IgD-negative memory B cell (primary cell): Measurements from ENCODE around the gene UGGT2. TPM values are rescaled to one million over a fixed set of nuclear protein-coding genes. Genes with fewer than 3 reads are reported as not detected.

Experiments
- H3K27ac Mint-ChIP-seq, 3 donors: one replicate each; pipeline ENCODE4 v1.8.0; 2020 to 2022; ENCODE audit warnings: mild to moderate bottlenecking in 3 of 3, mixed read lengths in 3 of 3, moderate library complexity in 1 of 3
- H3K27me3 Mint-ChIP-seq: one replicate; pipeline ENCODE4 v1.8.0; 2021; ENCODE audit warnings: mixed read lengths
- H3K36me3 Mint-ChIP-seq: one replicate; pipeline ENCODE4 v1.8.0; 2020; ENCODE audit warnings: mild to moderate bottlenecking, mixed read lengths
- H3K4me1 Mint-ChIP-seq, 3 donors: one replicate each; pipeline ENCODE4 v1.8.0; 2020 to 2022; ENCODE audit warnings: mixed read lengths in 3 of 3, mild to moderate bottlenecking in 1 of 3
- H3K4me3 Mint-ChIP-seq, 4 donors: one replicate each; pipeline ENCODE4 v1.8.0; 2020 to 2022; ENCODE audit warnings: mild to moderate bottlenecking in 4 of 4, mixed read lengths in 4 of 4, moderate library complexity in 3 of 4
- H3K9me3 Mint-ChIP-seq, 3 donors: one replicate each; pipeline ENCODE4 v1.8.0; 2020 to 2021; ENCODE audit warnings: mixed read lengths in 3 of 3, mild to moderate bottlenecking in 1 of 3
- polyA plus RNA-seq: library from polyadenylated mRNA; unstranded; fragments of 300-500 nt; fragmentation: Illumina TruSeq; gene quantifications from one replicate; pipeline ENCODE4 v1.2.3, GENCODE V29; 2021

The UGGT2 gene
- polyA plus RNA-seq, 1 donor from 2014 or later: 0.70 TPM

DNA sequence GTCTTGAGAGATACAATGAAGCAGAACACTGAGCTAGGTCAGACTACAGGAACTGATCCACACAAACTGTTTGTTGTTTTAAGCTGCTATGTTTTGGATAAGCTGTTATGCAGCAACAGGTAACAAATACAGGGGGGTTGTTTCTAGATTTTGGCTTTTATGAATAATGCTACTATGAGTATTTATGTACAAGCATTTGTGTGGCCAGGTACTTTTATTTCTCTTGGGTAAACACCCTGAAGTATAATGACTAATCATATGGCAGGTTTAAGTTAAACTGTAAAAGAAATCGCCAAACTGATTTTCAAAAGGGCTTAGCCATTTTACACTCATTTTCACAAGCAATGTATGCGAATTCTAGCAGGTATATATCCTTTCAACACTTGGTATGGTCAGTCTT is 210.3 kb downstream of the UGGT2 start:
- Mint-ChIP-seq H3K4me3 (no peak overlapping the region), H3K36me3 (no peaks in the 10 kb centered on the region), H3K4me1 (no peaks in the 10 kb centered on the region), H3K27ac (no peak overlapping the region), H3K9me3 (peaks cover 2 to 14% (median 7%) of the 10 kb centered on the region in 3 donors), H3K27me3 (no peaks in the 10 kb centered on the region)

DNA sequence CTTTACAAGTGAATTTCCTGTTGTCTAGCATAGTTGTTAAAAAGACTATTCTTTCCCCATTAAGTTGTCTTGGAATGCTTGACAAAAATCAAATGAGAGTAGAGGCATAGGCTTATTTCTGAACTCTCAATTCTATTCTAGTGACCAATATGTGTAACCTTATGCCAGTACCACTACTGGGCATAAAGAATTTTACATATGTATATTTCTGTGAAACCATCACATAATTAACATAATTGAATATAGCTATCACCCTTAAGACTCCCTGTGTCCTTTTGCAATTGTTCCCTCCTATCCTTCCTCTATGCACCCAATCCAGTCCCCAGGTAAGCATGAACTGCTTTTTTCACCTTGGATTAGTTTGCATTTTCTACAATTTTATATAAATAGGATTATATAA is 211.3 kb downstream of the UGGT2 start:
- peaks cover 2 to 19% (median 6%) of the 10 kb centered on the region in 3 donors for H3K9me3 Mint-ChIP-seq
- no peak overlapping the region for H3K4me3 Mint-ChIP-seq
- no peak overlapping the region for H3K27ac Mint-ChIP-seq
- H3K27me3 Mint-ChIP-seq: no peaks in the 10 kb centered on the region
- H3K36me3 Mint-ChIP-seq: no peaks in the 10 kb centered on the region
- no peaks in the 10 kb centered on the region for H3K4me1 Mint-ChIP-seq

DNA sequence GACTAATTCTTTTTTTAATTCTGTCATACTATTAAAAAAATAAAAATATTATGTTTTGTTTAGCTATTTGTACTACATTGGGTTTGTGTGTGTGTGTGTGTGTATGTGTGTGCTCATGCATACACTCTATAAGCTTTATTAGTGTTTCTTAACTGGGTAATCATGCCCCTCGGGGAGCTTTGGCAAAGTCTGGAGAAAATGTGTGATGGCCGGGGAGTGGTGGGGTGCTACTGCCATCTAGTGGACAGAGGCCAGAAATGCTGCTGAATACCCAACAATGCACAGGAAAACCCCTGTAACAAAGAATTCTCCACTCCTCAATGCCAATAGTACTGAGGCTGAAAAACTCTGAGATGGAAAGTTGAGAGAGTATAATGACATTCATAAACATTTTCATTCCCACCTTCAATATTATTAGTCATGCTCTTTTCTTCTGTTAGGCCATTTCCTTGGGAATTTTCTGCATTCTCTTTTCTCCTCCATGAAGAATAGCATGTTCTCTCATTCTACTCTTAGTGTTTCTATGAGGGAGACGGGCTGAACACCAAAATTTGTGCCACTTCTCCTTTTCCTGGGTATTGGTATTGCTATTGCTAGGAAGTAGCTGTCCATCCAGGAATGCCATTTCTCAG is 219.0 kb downstream of the UGGT2 start:
- Mint-ChIP-seq H3K27ac (no peak overlapping the region), H3K9me3 (peaks cover 0 to 17% (median 3%) of the 10 kb centered on the region in 3 donors), H3K4me3 (no peak overlapping the region), H3K27me3 (no peaks in the 10 kb centered on the region), H3K36me3 (peaks cover 2% of the 10 kb centered on the region), H3K4me1 (peaks cover 0 to 2% (median 0%) of the 10 kb centered on the region in 3 donors)

DNA sequence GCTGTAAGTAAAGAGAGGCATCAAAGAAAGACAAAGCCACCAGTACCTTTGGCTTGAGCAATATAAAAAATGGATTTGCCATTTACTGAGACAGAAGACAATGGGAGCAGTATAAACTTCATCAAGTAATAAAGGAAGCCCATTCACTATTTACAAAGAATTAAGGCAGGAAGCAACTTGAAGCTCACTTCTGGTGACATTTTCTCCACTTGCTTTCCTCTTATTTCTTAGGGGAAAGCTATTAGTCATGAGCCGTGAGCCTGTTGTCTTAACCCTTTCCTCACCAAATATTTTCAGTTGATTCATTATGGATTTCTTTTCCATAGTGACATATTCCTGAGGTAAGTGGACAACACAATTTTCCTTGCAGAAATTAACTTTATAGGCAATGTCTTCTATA is 219.5 kb downstream of the UGGT2 start:
- Mint-ChIP-seq H3K4me3 (no peak overlapping the region), H3K4me1 (peaks cover 0 to 2% (median 0%) of the 10 kb centered on the region in 3 donors), H3K27me3 (no peaks in the 10 kb centered on the region), H3K27ac (no peak overlapping the region), H3K36me3 (peaks cover 2% of the 10 kb centered on the region), H3K9me3 (peaks cover 1 to 12% (median 2%) of the 10 kb centered on the region in 3 donors)

GRCh38 chr13:95833126-95833525 is 220.1 kb downstream of the UGGT2 start:
- Mint-ChIP-seq H3K9me3 (peaks cover 1 to 16% (median 6%) of the 10 kb centered on the region in 3 donors), H3K27ac (no peak overlapping the region), H3K4me3 (no peak overlapping the region), H3K4me1 (peaks cover 0 to 2% (median 0%) of the 10 kb centered on the region in 3 donors), H3K36me3 (peaks cover 3% of the 10 kb centered on the region), H3K27me3 (no peaks in the 10 kb centered on the region)

- Mint-ChIP-seq H3K4me1 (no peaks in the 10 kb centered on the region), H3K27me3 (no peaks in the 10 kb centered on the region), H3K36me3 (peaks cover 5% of the 10 kb centered on the region), H3K27ac (no peak overlapping the region), H3K4me3 (no peak overlapping the region), H3K9me3 (peaks cover 0 to 6% (median 3%) of the 10 kb centered on the region in 3 donors)
These were observed 230.9 kb downstream of the UGGT2 start for GRCh38 chr13:95822303-95822702.

DNA sequence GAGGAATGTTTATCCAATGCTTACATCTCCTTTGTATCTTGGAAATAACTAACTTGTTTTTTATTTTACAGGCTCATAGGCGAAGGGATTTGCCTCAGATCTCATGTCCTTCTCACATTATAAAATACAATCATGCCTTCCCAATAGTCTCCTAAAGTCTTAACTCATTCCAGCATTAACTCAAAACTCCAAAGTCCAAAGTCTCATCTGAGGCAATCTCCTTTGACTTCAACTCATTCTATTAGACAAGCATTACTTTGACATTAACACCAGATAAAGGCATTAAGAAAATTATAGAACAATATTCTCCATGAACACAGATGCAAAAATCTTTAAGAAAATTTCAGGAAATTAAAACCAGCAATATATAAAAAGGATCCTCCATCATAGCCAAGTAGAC is 238.7 kb downstream of the UGGT2 start:
- peaks cover 2% of the 10 kb centered on the region for H3K36me3 Mint-ChIP-seq
- H3K4me1 Mint-ChIP-seq: no peaks in the 10 kb centered on the region
- H3K27ac Mint-ChIP-seq: peak overlapping the region in 1 of 3 donors; percentile 17
- H3K27me3 Mint-ChIP-seq: no peaks in the 10 kb centered on the region
- no peak overlapping the region for H3K4me3 Mint-ChIP-seq
- H3K9me3 Mint-ChIP-seq: peaks cover 3 to 17% (median 5%) of the 10 kb centered on the region in 3 donors

- H3K4me1 Mint-ChIP-seq: no peaks in the 10 kb centered on the region
- H3K27ac Mint-ChIP-seq: no peak overlapping the region
- no peak overlapping the region for H3K4me3 Mint-ChIP-seq
- peaks cover 3 to 22% (median 5%) of the 10 kb centered on the region in 3 donors for H3K9me3 Mint-ChIP-seq
- no peaks in the 10 kb centered on the region for H3K27me3 Mint-ChIP-seq
- H3K36me3 Mint-ChIP-seq: peaks cover 6% of the 10 kb centered on the region
These were observed 240.1 kb downstream of the UGGT2 start for GRCh38 chr13:95813139-95813538.

- H3K4me1 Mint-ChIP-seq: no peaks in the 10 kb centered on the region
- H3K27ac Mint-ChIP-seq: no peak overlapping the region
- H3K4me3 Mint-ChIP-seq: peak overlapping the region in 1 of 4 donors; percentile 80
- peaks cover 9% of the 10 kb centered on the region for H3K36me3 Mint-ChIP-seq
- no peaks in the 10 kb centered on the region for H3K27me3 Mint-ChIP-seq
- H3K9me3 Mint-ChIP-seq: peaks cover 4 to 26% (median 5%) of the 10 kb centered on the region in 3 donors
These were observed 243.8 kb downstream of the UGGT2 start for GRCh38 chr13:95809429-95809828.

DNA sequence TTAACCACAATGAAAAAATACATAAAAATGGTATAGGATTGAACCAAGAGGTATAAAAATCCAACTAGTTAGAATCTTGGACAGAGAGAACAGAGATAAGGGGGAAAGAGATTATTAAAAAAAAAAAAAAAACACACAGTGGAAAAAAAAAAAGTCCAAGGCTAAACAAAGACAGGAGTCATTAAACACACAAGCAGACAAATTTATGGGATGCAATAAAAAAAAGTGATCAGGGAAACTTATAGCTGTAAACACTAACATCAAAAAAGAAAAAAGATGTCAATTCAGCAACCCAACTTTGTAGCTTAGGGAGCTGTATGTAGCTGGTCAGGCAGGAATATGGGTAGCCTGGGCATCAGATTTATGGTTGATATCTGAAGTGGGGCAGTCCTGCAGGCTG is 247.3 kb downstream of the UGGT2 start:
- Mint-ChIP-seq H3K9me3 (peaks cover 1 to 15% (median 4%) of the 10 kb centered on the region in 3 donors), H3K36me3 (peaks cover 8% of the 10 kb centered on the region), H3K4me3 (no peak overlapping the region), H3K4me1 (no peaks in the 10 kb centered on the region), H3K27me3 (no peaks in the 10 kb centered on the region), H3K27ac (no peak overlapping the region)

- Mint-ChIP-seq H3K4me3 (no peak overlapping the region), H3K9me3 (peaks cover 2 to 4% (median 3%) of the 10 kb centered on the region in 3 donors), H3K27ac (no peak overlapping the region), H3K36me3 (peaks cover 5% of the 10 kb centered on the region), H3K4me1 (no peaks in the 10 kb centered on the region), H3K27me3 (no peaks in the 10 kb centered on the region)
These were observed 251.4 kb downstream of the UGGT2 start for GRCh38 chr13:95801825-95802224.

DNA sequence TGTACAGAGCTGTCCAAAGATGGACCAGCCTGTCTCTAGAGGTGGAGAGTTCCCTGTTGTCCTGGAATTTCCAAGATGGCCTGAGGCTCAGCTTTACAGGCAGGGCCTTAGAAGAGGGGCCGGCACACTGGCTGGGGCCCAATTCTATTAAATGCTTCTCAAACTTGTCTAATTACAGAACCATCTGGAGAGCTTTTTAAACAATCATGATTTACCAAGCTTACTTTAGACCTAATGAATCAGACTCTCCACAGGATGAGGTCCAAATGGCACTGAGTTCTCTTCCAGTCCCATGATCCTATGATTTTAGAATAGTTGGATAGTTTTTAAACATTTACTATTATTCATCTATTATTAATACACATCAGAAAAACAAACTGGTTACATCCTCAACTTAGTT is 252.8 kb downstream of the UGGT2 start:
- Mint-ChIP-seq H3K36me3 (peaks cover 5% of the 10 kb centered on the region), H3K9me3 (peaks cover 0 to 3% (median 0%) of the 10 kb centered on the region in 3 donors), H3K27me3 (no peaks in the 10 kb centered on the region), H3K27ac (no peak overlapping the region), H3K4me1 (no peaks in the 10 kb centered on the region), H3K4me3 (no peak overlapping the region)

GRCh38 chr13:95797016-95797415 is 256.2 kb downstream of the UGGT2 start:
- H3K36me3 Mint-ChIP-seq: peaks cover 15% of the 10 kb centered on the region
- H3K27me3 Mint-ChIP-seq: no peaks in the 10 kb centered on the region
- H3K4me3 Mint-ChIP-seq: no peak overlapping the region
- no peak overlapping the region for H3K27ac Mint-ChIP-seq
- H3K9me3 Mint-ChIP-seq: peaks cover 0 to 1% (median 0%) of the 10 kb centered on the region in 3 donors
- H3K4me1 Mint-ChIP-seq: no peaks in the 10 kb centered on the region

- Mint-ChIP-seq H3K27me3 (no peaks in the 10 kb centered on the region), H3K36me3 (peaks cover 27% of the 10 kb centered on the region), H3K27ac (no peak overlapping the region), H3K4me1 (no peaks in the 10 kb centered on the region), H3K4me3 (no peak overlapping the region), H3K9me3 (peaks cover 0 to 3% (median 0%) of the 10 kb centered on the region in 3 donors)
These were observed 259.4 kb downstream of the UGGT2 start for GRCh38 chr13:95793781-95794180.

GRCh38 chr13:95793018-95793555 is 260.1 kb downstream of the UGGT2 start:
- no peaks in the 10 kb centered on the region for H3K4me1 Mint-ChIP-seq
- H3K27me3 Mint-ChIP-seq: no peaks in the 10 kb centered on the region
- peaks cover 34% of the 10 kb centered on the region for H3K36me3 Mint-ChIP-seq
- H3K27ac Mint-ChIP-seq: no peak overlapping the region
- peaks cover 0 to 3% (median 0%) of the 10 kb centered on the region in 3 donors for H3K9me3 Mint-ChIP-seq
- no peak overlapping the region for H3K4me3 Mint-ChIP-seq
